Measurements from ENCODE around the gene RPH3AL. TPM values are rescaled to one million over a fixed set of nuclear protein-coding genes. Genes with fewer than 3 reads are reported as not detected.
A peak's percentile ranks its signal among the peaks of the same experiment; 100 is the strongest.
"Not testable (repeated sequence)": the region's sequence is repeated elsewhere in the genome, so short reads cannot be mapped to it uniquely, and the experiment has no call there.

RPH3AL gene
- total RNA-seq, 4 donors from 2014 or later = 31.4 to 92.4 (median 48.6) TPM

- Histone ChIP-seq H3K9me3 (no peaks in the 10 kb centered on the region), H3K4me1 (no peaks in the 10 kb centered on the region), H3K27ac (no peak overlapping the region), H3K27me3 (no peaks in the 10 kb centered on the region), H3K4me3 (no peak overlapping the region), H3K36me3 (peaks cover 0 to 6% (median 0%) of the 10 kb centered on the region in 3 donors)
- no peak for TF ChIP-seq POLR2A (IDR thresholded peaks at IDR 0.05)
- TF ChIP-seq, protein P1, sequence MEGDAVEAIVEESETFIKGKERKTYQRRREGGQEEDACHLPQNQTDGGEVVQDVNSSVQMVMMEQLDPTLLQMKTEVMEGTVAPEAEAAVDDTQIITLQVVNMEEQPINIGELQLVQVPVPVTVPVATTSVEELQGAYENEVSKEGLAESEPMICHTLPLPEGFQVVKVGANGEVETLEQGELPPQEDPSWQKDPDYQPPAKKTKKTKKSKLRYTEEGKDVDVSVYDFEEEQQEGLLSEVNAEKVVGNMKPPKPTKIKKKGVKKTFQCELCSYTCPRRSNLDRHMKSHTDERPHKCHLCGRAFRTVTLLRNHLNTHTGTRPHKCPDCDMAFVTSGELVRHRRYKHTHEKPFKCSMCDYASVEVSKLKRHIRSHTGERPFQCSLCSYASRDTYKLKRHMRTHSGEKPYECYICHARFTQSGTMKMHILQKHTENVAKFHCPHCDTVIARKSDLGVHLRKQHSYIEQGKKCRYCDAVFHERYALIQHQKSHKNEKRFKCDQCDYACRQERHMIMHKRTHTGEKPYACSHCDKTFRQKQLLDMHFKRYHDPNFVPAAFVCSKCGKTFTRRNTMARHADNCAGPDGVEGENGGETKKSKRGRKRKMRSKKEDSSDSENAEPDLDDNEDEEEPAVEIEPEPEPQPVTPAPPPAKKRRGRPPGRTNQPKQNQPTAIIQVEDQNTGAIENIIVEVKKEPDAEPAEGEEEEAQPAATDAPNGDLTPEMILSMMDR (IDR thresholded peaks at IDR 0.05) = no peak
- DNase-seq = peak in 1 of 3 donors; percentile 30
Measured at GRCh38 chr17:320139-320538, 32.5 kb downstream of the RPH3AL start.

- H3K27me3 ChIP-seq = no peaks in the 10 kb centered on the region
- H3K4me1 ChIP-seq = no peaks in the 10 kb centered on the region
- H3K4me3 ChIP-seq = no peak overlapping the region
- no peak overlapping the region for H3K27ac ChIP-seq
- TF ChIP-seq POLR2A (IDR thresholded peaks at IDR 0.05) = no peak
- TF ChIP-seq, protein P1 (IDR thresholded peaks at IDR 0.05) = no peak
- DNase-seq = peak in 1 of 3 donors; percentile 30
- no peaks in the 10 kb centered on the region for H3K9me3 ChIP-seq
- H3K36me3 ChIP-seq = peaks cover 0 to 6% (median 0%) of the 10 kb centered on the region in 3 donors
Measured at GRCh38 chr17:319266-319665, 33.3 kb downstream of the RPH3AL start.

DNA sequence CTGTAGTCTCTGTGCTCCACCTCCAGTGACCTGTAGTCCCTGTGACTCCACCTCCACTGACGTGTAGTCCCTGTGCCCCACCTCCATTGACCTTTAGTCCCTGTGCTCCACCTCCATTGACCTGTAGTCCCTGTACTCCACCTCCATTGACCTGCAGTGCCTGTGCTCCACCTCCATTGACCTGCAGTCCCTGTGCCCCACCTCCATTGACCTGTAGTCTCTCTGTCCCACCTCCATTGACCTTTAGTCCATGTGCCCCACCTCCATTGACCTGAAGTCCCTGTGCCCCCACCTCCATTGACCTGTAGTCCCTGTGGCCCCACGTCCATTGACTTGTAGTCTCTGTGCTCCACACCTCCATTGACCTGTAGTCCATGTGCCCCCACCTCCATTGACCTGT, 35.5 kb downstream of the RPH3AL start:
- H3K9me3 ChIP-seq, H3K36me3 ChIP-seq, H3K4me3 ChIP-seq, H3K4me1 ChIP-seq, H3K27me3 ChIP-seq: not testable (repeated sequence)
- DNase-seq = peak in 1 of 3 donors; percentile 69
- H3K27ac ChIP-seq = peak overlapping the region in 1 of 4 donors; percentile 73

DNA sequence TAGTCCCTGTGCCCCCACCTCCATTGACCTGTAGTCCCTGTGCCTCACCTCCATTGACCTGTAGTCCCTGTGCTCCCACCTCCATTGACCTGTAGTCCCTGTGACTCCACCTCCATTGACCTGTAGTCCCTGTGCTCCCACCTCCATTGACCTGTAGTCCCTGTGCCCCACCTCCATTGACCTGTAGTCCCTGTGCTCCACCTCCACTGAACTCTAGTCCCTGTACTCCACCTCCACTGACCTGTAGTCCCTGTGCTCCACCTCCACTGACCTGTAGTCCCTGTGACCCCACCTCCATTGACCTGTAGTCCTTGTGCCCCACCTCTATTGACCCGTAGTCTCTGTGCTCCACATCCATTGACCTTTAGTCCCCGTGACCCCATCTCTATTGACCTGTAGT, 37.2 kb downstream of the RPH3AL start:
- H3K27me3 ChIP-seq = not testable (repeated sequence)

GRCh38 chr17:314614-314944, 38.0 kb downstream of the RPH3AL start:
- not testable (repeated sequence) for H3K4me3 ChIP-seq, DNase-seq, H3K36me3 ChIP-seq, H3K27ac ChIP-seq, H3K4me1 ChIP-seq, H3K27me3 ChIP-seq, H3K9me3 ChIP-seq

More for the DNA sequence above, 37.2 kb downstream of the RPH3AL start:
- H3K4me1 ChIP-seq, H3K4me3 ChIP-seq, H3K9me3 ChIP-seq, DNase-seq, H3K36me3 ChIP-seq, H3K27ac ChIP-seq: not testable (repeated sequence)

DNA sequence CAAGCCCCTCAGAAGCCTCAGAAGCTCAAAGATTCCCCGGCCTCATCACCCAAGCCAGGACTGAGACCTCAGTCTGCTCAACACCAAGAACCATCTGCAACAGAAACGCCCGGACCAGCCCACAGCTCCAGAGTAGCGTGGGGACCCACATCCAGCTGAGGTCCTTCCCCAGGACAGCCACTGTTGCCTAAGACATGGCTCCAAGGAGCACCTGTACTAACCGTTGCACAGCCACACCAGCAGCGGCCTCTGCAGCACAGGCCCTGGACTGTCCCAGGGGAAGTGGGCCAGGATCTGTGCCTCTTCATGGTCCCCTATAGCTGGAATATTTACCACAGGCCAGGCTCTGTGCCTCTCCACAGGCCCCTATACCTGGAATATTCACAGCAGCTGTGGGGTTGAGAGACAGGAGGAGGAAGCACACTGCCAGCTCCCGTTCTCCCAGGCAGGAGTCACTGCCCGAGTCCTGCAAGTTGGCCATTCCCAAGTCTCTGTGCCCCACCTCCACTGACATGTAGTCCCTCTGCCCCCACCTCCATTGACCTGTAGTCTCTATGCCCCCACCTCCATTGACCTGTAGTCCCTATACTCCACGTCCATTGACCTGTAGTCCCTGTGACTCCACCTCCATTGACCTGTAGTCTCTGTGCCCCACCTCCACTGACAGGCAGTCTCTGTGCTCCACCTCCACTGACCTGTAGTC, 38.5 kb downstream of the RPH3AL start:
- Histone ChIP-seq H3K4me1 (no peaks in the 10 kb centered on the region), H3K27ac (no peak overlapping the region), H3K27me3 (no peaks in the 10 kb centered on the region), H3K9me3 (no peaks in the 10 kb centered on the region), H3K36me3 (peaks cover 0 to 2% (median 0%) of the 10 kb centered on the region in 3 donors), H3K4me3 (no peak overlapping the region)
- no peak for DNase-seq
- TF ChIP-seq, protein P1 (IDR thresholded peaks at IDR 0.05) = no peak
- no peak for TF ChIP-seq POLR2A (IDR thresholded peaks at IDR 0.05)

- H3K9me3 ChIP-seq = no peaks in the 10 kb centered on the region
- no peaks in the 10 kb centered on the region for H3K4me1 ChIP-seq
- H3K27me3 ChIP-seq = no peaks in the 10 kb centered on the region
- no peaks in the 10 kb centered on the region for H3K36me3 ChIP-seq
- no peak for DNase-seq
- H3K4me3 ChIP-seq = no peak overlapping the region
- H3K27ac ChIP-seq = no peak overlapping the region
- TF ChIP-seq, protein P1 (IDR thresholded peaks at IDR 0.05) = no peak
- no peak for TF ChIP-seq POLR2A (IDR thresholded peaks at IDR 0.05)
Measured at GRCh38 chr17:313231-313630, 39.4 kb downstream of the RPH3AL start.

Data from Peyer's patch (tissue), 4 donors.